ENCODE data around the gene MARCHF2. TPM values are rescaled to one million over a fixed set of nuclear protein-coding genes. Genes with fewer than 3 reads are reported as not detected.

MARCHF2 gene
- total and polyA plus RNA-seq, 2 donors (not counting 3 experiments of a cell fraction or from before 2014, with no cell fraction given): 43.5 to 91.9 TPM

GRCh38 chr19:8466018-8466417 lies 52.9 kb downstream of the MARCHF2 start:
- intact Hi-C loops (cut with micrococcal nuclease): loop anchor here (2.0 kb wide), 1 partner anchor 67 kb away; no protein-coding TSS in a partner anchor
- Histone ChIP-seq H4K20me1 (replicated peaks; ENCODE audit: control insufficient read depth, extremely low read depth, insufficient read depth, low read length) (peaks cover 26% of the 10 kb centered on the region), H3K4me3 (replicated peaks in 1 of 3; ENCODE audit: insufficient read depth in 1 of 3, low read depth in 1 of 3, low read length in 3 of 3) (no peak overlapping the region), H2AFZ (ENCODE audit: low read depth, low read length) (no peak overlapping the region), H3K79me2 (ENCODE audit: control insufficient read depth, insufficient read depth, low read length) (peaks cover 81% of the 10 kb centered on the region), H3K9me1 (replicated peaks; ENCODE audit: control insufficient read depth, extremely low read depth, insufficient read depth, low read length) (no peaks in the 10 kb centered on the region), H3K27me3 (ENCODE audit: control insufficient read depth in 2 of 2, insufficient read depth in 2 of 2, low read length in 2 of 2) (no peaks in the 10 kb centered on the region), H3K36me3 (ENCODE audit: control insufficient read depth in 2 of 2, extremely low read depth in 1 of 2, insufficient read depth in 2 of 2, low read length in 2 of 2) (peaks cover 43 to 58% of the 10 kb centered on the region in 2 experiments), H3K4me1 (ENCODE audit: control insufficient read depth, extremely low read depth, insufficient read depth, low read length) (no peaks in the 10 kb centered on the region), H3K9me3 (replicated peaks; ENCODE audit: control insufficient read depth, insufficient read depth, low read length) (no peaks in the 10 kb centered on the region), H3K4me2 (ENCODE audit: insufficient read depth, low read length) (no peak overlapping the region), H3K27ac (ENCODE audit: insufficient read depth, low read depth, low read length) (no peak overlapping the region), H3K9ac (replicated peaks; ENCODE audit: extremely low read depth, insufficient read depth, low read length) (no peak overlapping the region)
- FAIRE-seq (no peak), DNase-seq (ENCODE audit: low read depth, low spot score) (no peak)
- dilution Hi-C loops (cut with MboI; ENCODE audit: extremely low pct_ligation_motif_present, low sequenced_read_pairs): no loop called here
- CTCF ChIA-PET: no interaction called here
- TF ChIP-seq JUN (IDR thresholded peaks at IDR 0.05; ENCODE audit: borderline replicate concordance, insufficient read depth, insufficient read length, low read depth) (no peak), CTCF (IDR thresholded peaks at IDR 0.05; ENCODE audit: extremely low read depth in 1 of 2, insufficient read depth in 1 of 2, low read depth in 1 of 2, low read length in 2 of 2) (no peak), MAX (IDR thresholded peaks at IDR 0.05; ENCODE audit: insufficient read depth, insufficient read length) (no peak), POLR2AphosphoS5 (IDR thresholded peaks at IDR 0.05; ENCODE audit: insufficient read depth, low read depth, low read length) (no peak), EZH2 (IDR thresholded peaks at IDR 0.05; ENCODE audit: borderline replicate concordance, low read depth, low read length, severe bottlenecking) (no peak), GATA2 (IDR thresholded peaks at IDR 0.05; ENCODE audit: insufficient read depth, insufficient read length, low read depth, low read length) (no peak), FOS (IDR thresholded peaks at IDR 0.05; ENCODE audit: borderline replicate concordance, insufficient read depth, low read length) (no peak), MYC (IDR thresholded peaks at IDR 0.05; ENCODE audit: low read depth, low read length) (no peak), POLR2A (IDR thresholded peaks at IDR 0.05; ENCODE audit: low read depth, low read length) (no peak)
- no TSS peak for BruUV-seq (replicated peaks)
- POLR2A ChIA-PET: no interaction called here
